Glutamatergic neuron (in vitro differentiated cells): ENCODE results near the gene TOGARAM1. TPM values are rescaled to one million over a fixed set of nuclear protein-coding genes. Genes with fewer than 3 reads are reported as not detected.

Experiments used
- DNase-seq: peaks from one replicate; pipeline ENCODE4 v3.0.0; 2022
- H3K27ac Mint-ChIP-seq: one replicate; pipeline ENCODE4 v1.8.0; 2020; ENCODE audit warnings: mild to moderate bottlenecking, mixed read lengths, inconsistent platforms; ENCODE audit not compliant: unreplicated experiment
- H3K27me3 Mint-ChIP-seq: one replicate; pipeline ENCODE4 v1.8.0; 2020; ENCODE audit warnings: mild to moderate bottlenecking, moderate library complexity, mixed read lengths, inconsistent platforms; ENCODE audit not compliant: unreplicated experiment
- H3K36me3 Mint-ChIP-seq: one replicate; pipeline ENCODE4 v1.8.0; 2020; ENCODE audit warnings: mild to moderate bottlenecking, mixed read lengths, inconsistent platforms; ENCODE audit not compliant: unreplicated experiment
- H3K4me1 Mint-ChIP-seq: one replicate; pipeline ENCODE4 v1.8.0; 2020; ENCODE audit warnings: mild to moderate bottlenecking, low read depth, mixed read lengths, inconsistent platforms; ENCODE audit not compliant: unreplicated experiment
- H3K4me3 Mint-ChIP-seq: one replicate; pipeline ENCODE4 v1.8.0; 2020; ENCODE audit warnings: mild to moderate bottlenecking, mixed read lengths, inconsistent platforms; ENCODE audit not compliant: unreplicated experiment
- H3K9me3 Mint-ChIP-seq: one replicate; pipeline ENCODE4 v1.8.0; 2020; ENCODE audit warnings: mild to moderate bottlenecking, moderate library complexity, mixed read lengths, inconsistent platforms; ENCODE audit not compliant: unreplicated experiment
- CTCF ChIP-seq: fragments of 200-600 bp; sonication (generic); IDR thresholded peaks from one replicate; pipeline ENCODE4 v1.5.0; 2021; ENCODE audit not compliant: partially characterized antibody, unreplicated experiment
- total RNA-seq: library from RNA; stranded (reverse); fragmentation: NEBNext Ultra II Directional; extraction: Animal tissue kit (Norgen Biotek cat#: 25700); gene quantifications from one replicate; pipeline ENCODE4 v1.2.1, GENCODE V29; 2021; ENCODE audit not compliant: unreplicated experiment

TOGARAM1 gene
- total RNA-seq, 1 donor from 2014 or later = 16.7 TPM

GRCh38 chr14:44982594-44982993 lies 20.6 kb downstream of the TOGARAM1 start:
- DNase-seq = no peak
- Mint-ChIP-seq H3K36me3 (no peaks in the 10 kb centered on the region), H3K4me3 (no peak overlapping the region), H3K9me3 (no peaks in the 10 kb centered on the region), H3K27ac (no peak overlapping the region), H3K27me3 (peaks cover 2% of the 10 kb centered on the region), H3K4me1 (peaks cover 6% of the 10 kb centered on the region)
- no peak for TF ChIP-seq CTCF

GRCh38 chr14:44988694-44989093 lies 26.7 kb downstream of the TOGARAM1 start:
- Mint-ChIP-seq H3K36me3 (no peaks in the 10 kb centered on the region), H3K9me3 (peaks cover 2% of the 10 kb centered on the region), H3K4me3 (peak overlapping the region; percentile 61), H3K27ac (peak overlapping the region; percentile 92), H3K27me3 (peaks cover 2% of the 10 kb centered on the region), H3K4me1 (peaks cover 8% of the 10 kb centered on the region)
- no peak for TF ChIP-seq CTCF
- peak; percentile 66 for DNase-seq

- DNase-seq = no peak
- Mint-ChIP-seq H3K4me3 (no peak overlapping the region), H3K36me3 (no peaks in the 10 kb centered on the region), H3K27me3 (peaks cover 2% of the 10 kb centered on the region), H3K27ac (peak overlapping the region; percentile 45), H3K9me3 (peaks cover 2% of the 10 kb centered on the region), H3K4me1 (peaks cover 8% of the 10 kb centered on the region)
- no peak for TF ChIP-seq CTCF
Measured at GRCh38 chr14:44989497-44990440, 27.8 kb downstream of the TOGARAM1 start.

GRCh38 chr14:44990533-44990932 lies 28.5 kb downstream of the TOGARAM1 start:
- H3K27me3 Mint-ChIP-seq = peaks cover 2% of the 10 kb centered on the region
- no peak overlapping the region for H3K4me3 Mint-ChIP-seq
- no peaks in the 10 kb centered on the region for H3K36me3 Mint-ChIP-seq
- H3K27ac Mint-ChIP-seq = no peak overlapping the region
- no peak for DNase-seq
- no peak for TF ChIP-seq CTCF
- peaks cover 2% of the 10 kb centered on the region for H3K9me3 Mint-ChIP-seq
- H3K4me1 Mint-ChIP-seq = peaks cover 8% of the 10 kb centered on the region

GRCh38 chr14:44995196-44995595 lies 33.2 kb downstream of the TOGARAM1 start:
- Mint-ChIP-seq H3K4me3 (no peak overlapping the region), H3K4me1 (no peaks in the 10 kb centered on the region), H3K36me3 (peaks cover 5% of the 10 kb centered on the region), H3K27me3 (no peaks in the 10 kb centered on the region), H3K27ac (no peak overlapping the region), H3K9me3 (no peaks in the 10 kb centered on the region)
- no peak for DNase-seq
- no peak for TF ChIP-seq CTCF
